ENCODE results near the gene CMTR1. TPM values are rescaled to one million over a fixed set of nuclear protein-coding genes. Genes with fewer than 3 reads are reported as not detected.

Gene CMTR1
- total RNA-seq, 4 donors from 2014 or later, result 27.0 to 65.7 (median 28.9) TPM

DNA sequence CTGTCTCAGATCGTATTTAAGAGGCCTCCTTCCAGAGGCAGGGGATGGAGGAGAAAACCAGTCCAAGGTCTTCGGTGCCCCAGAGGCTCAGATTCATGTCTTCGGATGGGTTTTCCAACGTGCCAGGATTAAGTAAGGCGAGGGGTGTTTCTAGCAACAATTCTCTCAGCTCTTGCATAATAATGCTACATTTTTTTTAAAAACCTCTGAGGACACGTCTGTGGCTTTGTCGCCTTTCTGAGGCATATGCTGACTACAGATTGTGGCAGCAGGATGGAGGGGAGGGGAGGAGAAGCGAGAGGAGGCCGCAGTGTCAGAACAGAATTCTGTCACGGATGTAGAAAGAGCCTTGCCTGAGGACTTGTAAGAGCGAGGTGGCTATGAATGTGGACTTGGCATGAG is 84.4 kb downstream of the CMTR1 start:
- H3K36me3 ChIP-seq, result no peaks in the 10 kb centered on the region
- H3K27me3 ChIP-seq, result peaks cover 50% of the 10 kb centered on the region
- DNase-seq (ENCODE audit: low spot score in 2 of 2), result no peak
- 56% methylated on average over 11 of the region's 11 CpGs for WGBS
- TF ChIP-seq EP300 (IDR thresholded peaks at IDR 0.05) (no peak), POLR2AphosphoS5 (IDR thresholded peaks at IDR 0.05) (no peak)
- H3K4me3 ChIP-seq, result no peak overlapping the region
- H3K4me1 ChIP-seq, result peaks cover 11% of the 10 kb centered on the region
- H3K27ac ChIP-seq, result no peak overlapping the region
- no peaks in the 10 kb centered on the region for H3K9me3 ChIP-seq

DNA sequence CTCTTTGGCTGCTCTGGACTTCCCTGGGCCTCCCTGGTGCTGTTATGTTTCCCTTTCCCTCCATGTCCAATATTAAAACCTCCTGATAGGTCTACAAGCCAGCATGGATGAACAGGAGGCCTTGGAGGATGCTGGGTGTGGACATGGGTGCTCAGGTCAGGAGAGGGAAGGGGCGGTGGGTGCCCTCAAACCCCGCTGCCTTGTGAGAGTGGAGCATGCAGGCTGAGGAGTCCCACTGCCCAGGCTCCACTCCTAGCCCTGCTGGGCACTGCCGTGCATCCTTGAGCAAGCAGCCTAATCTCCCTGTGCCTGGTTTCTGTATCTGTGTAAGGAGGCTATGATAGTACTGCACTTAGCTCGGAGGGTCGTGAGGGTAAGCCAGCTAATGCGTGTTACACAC is 85.1 kb downstream of the CMTR1 start:
- Histone ChIP-seq H3K4me1 (peaks cover 11% of the 10 kb centered on the region), H3K4me3 (no peak overlapping the region), H3K9me3 (no peaks in the 10 kb centered on the region), H3K27me3 (peaks cover 43% of the 10 kb centered on the region), H3K27ac (no peak overlapping the region), H3K36me3 (no peaks in the 10 kb centered on the region)
- TF ChIP-seq POLR2AphosphoS5 (IDR thresholded peaks at IDR 0.05) (no peak), CTCF (IDR thresholded peaks at IDR 0.05) (no peak), POLR2A (IDR thresholded peaks at IDR 0.05) (no peak), EP300 (IDR thresholded peaks at IDR 0.05) (no peak)
- WGBS, result 82% methylated on average over 6 of the region's 6 CpGs
- no peak for DNase-seq (ENCODE audit: low spot score in 2 of 2)

- Histone ChIP-seq H3K27ac (no peak overlapping the region), H3K36me3 (no peaks in the 10 kb centered on the region), H3K4me3 (no peak overlapping the region), H3K27me3 (peaks cover 32% of the 10 kb centered on the region), H3K4me1 (peaks cover 11% of the 10 kb centered on the region), H3K9me3 (no peaks in the 10 kb centered on the region)
- 93% methylated on average over 5 of the region's 5 CpGs for WGBS
- TF ChIP-seq EP300 (IDR thresholded peaks at IDR 0.05), result no peak
- TF ChIP-seq CTCF (IDR thresholded peaks at IDR 0.05), result no peak
- no peak for TF ChIP-seq POLR2AphosphoS5 (IDR thresholded peaks at IDR 0.05)
- TF ChIP-seq POLR2A (IDR thresholded peaks at IDR 0.05), result no peak
- DNase-seq (ENCODE audit: low spot score in 2 of 2), result no peak
Measured at GRCh38 chr6:37519461-37519860, 86.4 kb downstream of the CMTR1 start.

DNA sequence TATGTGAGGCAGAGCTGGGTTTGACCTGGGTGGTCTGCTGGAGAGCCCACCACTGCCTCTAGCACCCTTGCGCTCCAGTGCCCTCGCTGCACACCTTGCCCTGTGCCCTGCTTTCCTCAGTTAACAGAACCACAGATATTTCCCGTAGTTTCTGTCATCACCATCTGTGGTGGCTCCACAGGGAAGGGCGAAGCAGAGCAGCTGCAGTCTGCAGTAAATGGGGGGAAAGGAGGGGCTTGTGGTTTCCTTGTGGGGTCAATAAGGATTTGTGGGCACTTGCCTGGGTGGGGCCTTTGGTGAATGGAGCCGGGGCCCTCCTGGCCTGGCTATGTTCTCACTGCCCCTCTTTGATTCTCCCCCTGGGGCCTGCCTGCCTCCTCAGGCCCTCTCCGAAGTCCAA is 87.9 kb downstream of the CMTR1 start:
- DNase-seq (ENCODE audit: low spot score in 2 of 2), result no peak
- WGBS, result 49% methylated on average over 6 of the region's 6 CpGs
- H3K36me3 ChIP-seq, result no peaks in the 10 kb centered on the region
- no peak overlapping the region for H3K27ac ChIP-seq
- TF ChIP-seq POLR2A (IDR thresholded peaks at IDR 0.05) (no peak), CTCF (IDR thresholded peaks at IDR 0.05) (no peak), EP300 (IDR thresholded peaks at IDR 0.05) (no peak), POLR2AphosphoS5 (IDR thresholded peaks at IDR 0.05) (no peak)
- peaks cover 9% of the 10 kb centered on the region for H3K4me1 ChIP-seq
- H3K4me3 ChIP-seq, result no peak overlapping the region
- peaks cover 27% of the 10 kb centered on the region for H3K27me3 ChIP-seq
- no peaks in the 10 kb centered on the region for H3K9me3 ChIP-seq

DNA sequence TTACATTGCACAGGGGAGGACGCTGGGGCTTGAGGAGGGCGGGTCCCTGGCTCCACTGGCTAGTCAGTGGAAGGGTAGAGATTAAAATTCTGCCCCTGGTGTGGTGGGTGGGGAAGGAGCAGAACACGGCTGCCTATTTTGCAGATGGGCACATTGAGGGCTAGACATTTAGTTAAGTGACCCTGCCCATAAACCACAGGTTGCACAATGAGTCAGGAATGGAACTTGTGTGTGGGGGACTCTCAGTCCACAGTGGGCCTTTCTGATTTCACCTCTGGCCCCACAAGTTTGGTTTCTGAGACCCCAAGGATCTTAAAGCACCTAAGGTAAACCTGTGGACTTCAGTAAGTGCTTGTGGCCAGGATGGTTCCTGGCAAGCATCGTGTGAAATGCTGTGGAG is 88.7 kb downstream of the CMTR1 start:
- H3K4me3 ChIP-seq, result no peak overlapping the region
- H3K36me3 ChIP-seq, result no peaks in the 10 kb centered on the region
- H3K9me3 ChIP-seq, result no peaks in the 10 kb centered on the region
- TF ChIP-seq EP300 (IDR thresholded peaks at IDR 0.05), result no peak
- TF ChIP-seq POLR2A (IDR thresholded peaks at IDR 0.05), result no peak
- TF ChIP-seq CTCF (IDR thresholded peaks at IDR 0.05), result no peak
- TF ChIP-seq POLR2AphosphoS5 (IDR thresholded peaks at IDR 0.05), result no peak
- DNase-seq (ENCODE audit: low spot score in 2 of 2), result no peak
- 55% methylated on average over 4 of the region's 4 CpGs for WGBS
- peaks cover 21% of the 10 kb centered on the region for H3K27me3 ChIP-seq
- H3K4me1 ChIP-seq, result peaks cover 1% of the 10 kb centered on the region
- no peak overlapping the region for H3K27ac ChIP-seq

- peaks cover under 1% of the 10 kb centered on the region for H3K4me1 ChIP-seq
Measured at GRCh38 chr6:37522836-37523235, 89.8 kb downstream of the CMTR1 start.

More at GRCh38 chr6:37522836-37523235, 89.8 kb downstream of the CMTR1 start:
- no peak overlapping the region for H3K27ac ChIP-seq
- no peak for TF ChIP-seq POLR2AphosphoS5 (IDR thresholded peaks at IDR 0.05)
- TF ChIP-seq EP300 (IDR thresholded peaks at IDR 0.05), result no peak
- TF ChIP-seq CTCF (IDR thresholded peaks at IDR 0.05), result no peak
- TF ChIP-seq POLR2A (IDR thresholded peaks at IDR 0.05), result no peak
- H3K36me3 ChIP-seq, result no peaks in the 10 kb centered on the region
- 81% methylated on average over 2 of the region's 3 CpGs for WGBS
- no peak overlapping the region for H3K4me3 ChIP-seq
- peaks cover 32% of the 10 kb centered on the region for H3K27me3 ChIP-seq
- no peaks in the 10 kb centered on the region for H3K9me3 ChIP-seq
- DNase-seq (ENCODE audit: low spot score in 2 of 2), result no peak

All from suprapubic skin (tissue), 4 donors.